ENCODE data around the gene ARHGAP10. TPM values are rescaled to one million over a fixed set of nuclear protein-coding genes. Genes with fewer than 3 reads are reported as not detected.

The ARHGAP10 gene
- total and polyA plus RNA-seq, 10 of the 15 experiments (the other 5 are each of a cell fraction or from before 2014, with no cell fraction given): 1.3 to 25.8 (median 17.2) TPM

DNA sequence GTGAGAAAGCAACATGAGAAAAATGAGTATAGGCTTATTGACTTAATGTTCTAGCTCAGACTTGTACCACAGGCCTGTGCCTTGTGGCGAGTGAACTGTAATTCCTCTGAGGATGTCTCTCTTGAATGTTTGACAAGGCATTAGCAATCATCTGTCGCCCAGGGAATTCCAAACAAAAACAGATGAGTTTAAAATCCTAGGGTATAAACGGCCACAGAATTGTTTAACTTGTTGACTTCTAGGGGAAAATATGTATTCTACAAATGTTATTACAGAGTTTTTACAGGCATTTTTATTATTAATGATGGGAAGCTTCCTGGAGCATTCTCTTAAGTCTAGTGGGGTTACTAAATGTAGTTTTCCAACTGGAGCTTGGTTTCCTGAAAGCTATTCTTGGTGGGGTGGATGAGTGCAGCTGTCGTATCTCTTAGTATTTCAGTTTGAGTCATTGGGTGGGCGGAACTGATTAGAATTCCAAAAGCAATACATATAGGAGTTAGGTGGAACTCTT, 40.6 kb downstream of the ARHGAP10 start:
- H3K79me2 ChIP-seq (ENCODE audit: control insufficient read depth, insufficient read depth, low read length): peaks cover 75% of the 10 kb centered on the region
- H4K20me1 ChIP-seq (ENCODE audit: control insufficient read depth, insufficient read depth): no peaks in the 10 kb centered on the region
- H3K4me2 ChIP-seq (ENCODE audit: control insufficient read depth, insufficient read depth): no peak overlapping the region
- H2AFZ ChIP-seq (ENCODE audit: control insufficient read depth, low read depth, low read length): no peak overlapping the region
- FAIRE-seq: no peak
- no peak overlapping the region for H3K4me3 ChIP-seq
- no peak for ATAC-seq
- SMC1A ChIA-PET (ENCODE audit: uncharacterized antibody, unreplicated experiment): interaction anchor here (0.7 to 2.8 kb wide), 13 partner anchors 9 to 94 kb away, joined by 3 to 12 read pairs (median 4); partner anchors contain the start of gene ARHGAP10
- 48% methylated on average over 5 of the region's 5 CpGs for WGBS (ENCODE audit: insufficient coverage, insufficient replicate concordance, low lambda C conversion rate, missing lambda C conversion rate)
- intact Hi-C loops (cut with micrococcal nuclease; ENCODE audit: unreplicated experiment): no loop called here
- no peak overlapping the region for H3K27ac ChIP-seq (ENCODE audit: control insufficient read depth, insufficient read depth)
- H3K27me3 ChIP-seq (replicated peaks in 1 of 2; ENCODE audit: control insufficient read depth in 2 of 2, insufficient read depth in 2 of 2, low read length in 1 of 2): no peaks in the 10 kb centered on the region
- RAD21 ChIA-PET (ENCODE audit: unreplicated experiment): interaction anchor here (1.2 to 2.9 kb wide), 5 partner anchors 22 to 93 kb away, joined by 3 to 9 read pairs (median 6); partner anchors contain the start of gene ARHGAP10
- BruUV-seq (replicated peaks): no TSS peak
- H3K9me3 ChIP-seq (replicated peaks; ENCODE audit: control insufficient read depth, insufficient read depth, low read length): no peaks in the 10 kb centered on the region; the same call in 2 of the 3 replicates
- H3K36me3 ChIP-seq (ENCODE audit: control insufficient read depth in 2 of 2, insufficient read depth in 2 of 2, low read length in 1 of 2): peaks cover 0 to 5% of the 10 kb centered on the region in 2 experiments; a peak in 3 of 4 replicates
- no peak overlapping the region for H3K9ac ChIP-seq (ENCODE audit: control insufficient read depth, insufficient read depth, low read length)
- TF ChIP-seq NR2C2 (IDR thresholded peaks at IDR 0.05; ENCODE audit: borderline replicate concordance, control insufficient read depth, insufficient read length, low read depth) (no peak), EED (IDR thresholded peaks at IDR 0.05; ENCODE audit: low read depth) (peak; percentile 56; the same call in 1 of the 2 replicates), JUNB (IDR thresholded peaks at IDR 0.05) (peak; percentile 39)
- in situ Hi-C loops (cut with MboI): no loop called here
- peaks cover 20% of the 10 kb centered on the region for H3K4me1 ChIP-seq (ENCODE audit: control insufficient read depth, insufficient read depth, low read length)
- DNase-seq (ENCODE audit: low read depth, low spot score): no peak
- POLR2A ChIA-PET: interaction anchor here (0.7 to 1.1 kb wide), 4 partner anchors 13 to 38 kb away, joined by 3 to 4 read pairs (median 3); no protein-coding TSS in a partner anchor
- CTCF ChIA-PET: interaction anchor here (0.6 to 3.3 kb wide), 8 partner anchors 9 to 94 kb away, joined by 3 to 24 read pairs (median 3); no protein-coding TSS in a partner anchor

Measured in GM12878 (cell line).